Spleen (tissue), 11 donors: ENCODE measurements around the gene ROGDI. TPM values are rescaled to one million over a fixed set of nuclear protein-coding genes. Genes with fewer than 3 reads are reported as not detected.
A peak's percentile ranks its signal among the peaks of the same experiment; 100 is the strongest.

Experiments used
- DNase-seq: peaks from one replicate; pipeline ENCODE4 v3.0.0-alpha.2; 2020
- H3K27ac ChIP-seq, 8 donors: fragments of 200-600 bp; sonication (generic) in 7 of 8; 1 replicate in 4 of 8; 2 replicates in 4 of 8; pipeline versions ENCODE4 v1.5.0 to v1.8.0; 2016 to 2021; ENCODE audit warnings: inconsistent platforms in 4 of 8, mild to moderate bottlenecking in 4 of 8, moderate library complexity in 1 of 8
- H3K27me3 ChIP-seq, 7 donors: fragments of 200-600 bp; sonication (generic) in 6 of 7; replicated peaks in 1 of 7; 1 replicate in 4 of 7; 2 replicates in 3 of 7; pipeline versions ENCODE4 v1.5.0 to v1.8.0; 2016 to 2021; ENCODE audit warnings: inconsistent platforms in 3 of 7, mild to moderate bottlenecking in 1 of 7
- H3K36me3 ChIP-seq, 6 donors: fragments of 200-600 bp; sonication (generic) in 5 of 6; 1 replicate in 4 of 6; 2 replicates in 2 of 6; pipeline versions ENCODE4 v1.5.0 to v1.8.0; 2016 to 2021; ENCODE audit warnings: inconsistent platforms in 2 of 6
- H3K4me1 ChIP-seq, 6 donors: fragments of 200-600 bp; sonication (generic) in 5 of 6; 1 replicate in 3 of 6; 2 replicates in 3 of 6; pipeline versions ENCODE4 v1.5.0 to v1.8.0; 2016 to 2021; ENCODE audit warnings: inconsistent platforms in 3 of 6
- H3K4me3 ChIP-seq, 8 donors: fragments of 200-600 bp; sonication (generic) in 7 of 8; 1 replicate in 4 of 8; 2 replicates in 4 of 8; pipeline versions ENCODE4 v1.5.0 to v1.8.0; 2016 to 2021; ENCODE audit warnings: inconsistent platforms in 4 of 8, mild to moderate bottlenecking in 4 of 8, moderate library complexity in 2 of 8
- H3K9me3 ChIP-seq, 8 donors: fragments of 200-600 bp; sonication (generic) in 7 of 8; 1 replicate in 4 of 8; 2 replicates in 4 of 8; pipeline versions ENCODE4 v1.5.0 to v1.8.0; 2016 to 2021; ENCODE audit warnings: inconsistent platforms in 4 of 8
- CTCF ChIP-seq, 11 experiments: fragments of 200-600 bp in 7 of 11; fragments of 450-650 bp in 4 of 11; sonication (generic) in 4 of 11; IDR thresholded peaks in 8 of 11; conservative IDR thresholded peaks in 3 of 11; 1 replicate in 7 of 11; 2 replicates in 4 of 11; pipeline versions ENCODE4 v1.4.0 to v1.8.0; 2016 to 2021; ENCODE audit warnings: antibody characterized with exemption in 11 of 11, inconsistent platforms in 4 of 11, mild to moderate bottlenecking in 1 of 11
- POLR2A ChIP-seq, 3 donors: fragments of 450-650 bp; IDR thresholded peaks; one replicate each; pipeline ENCODE4 v1.5.1; 2017; ENCODE audit warnings: antibody characterized with exemption in 3 of 3, mild to moderate bottlenecking in 1 of 3
- POLR2AphosphoS5 ChIP-seq, 3 donors: sonication (generic); formaldehyde crosslinking; IDR thresholded peaks; one replicate each; pipeline ENCODE4 v1.5.1; 2017; ENCODE audit warnings: antibody characterized with exemption in 3 of 3
- WGBS, 5 donors: extraction: QIAGEN DNeasy Blood & Tissue Kit in 3 of 5; methylation state at CpG; one replicate each; pipeline versions ENCODE4 v1.1.5 to v1.1.7; 2013 to 2018; 5-methylcytosine and 5-hydroxymethylcytosine counted together
- intact Hi-C: fragments of 100-400 bp; cut with DNase I; formaldehyde crosslinking; loops from one replicate; pipeline ENCODE4 v1.15.0; 2023; ENCODE audit warnings: low total_unique reads
- polyA plus RNA-seq, 3 donors: library from polyadenylated mRNA; stranded (reverse); fragments of 200-250 nt; gene quantifications; one replicate each; pipeline ENCODE4 v1.2.1, GENCODE V29; 2013
- total RNA-seq, 7 donors: library from RNA; depleted of rRNA in 3 of 7; stranded (reverse); fragments of >200 nt in 3 of 7; fragmentation: NEBNext Ultra II Directional in 4 of 7; extraction: Animal tissue kit (Norgen Biotek cat#: 25700) in 4 of 7; gene quantifications; one replicate each; pipeline versions ENCODE4 v1.1.0 to v1.2.1, GENCODE V29; 2016 to 2021
- donor health status: healthy with polysubstance abuse.
- donor health status: DM: no; HTN: no; CAD: no; lungs with moderate emphysema.
- donor health status: DM: no; HTN: no; CAD: no.
- donor health status: Bipolar disorder and iron deficiency.
- donor health status: healthy.
- donor health status: DM: no; HTN: no; CAD: no.
- donor health status: DM: yes; HTN: yes; CAD: no.

ROGDI gene
- total and polyA plus RNA-seq, 10 donors, result 24.6 to 47.5 (median 31.9) TPM

DNA sequence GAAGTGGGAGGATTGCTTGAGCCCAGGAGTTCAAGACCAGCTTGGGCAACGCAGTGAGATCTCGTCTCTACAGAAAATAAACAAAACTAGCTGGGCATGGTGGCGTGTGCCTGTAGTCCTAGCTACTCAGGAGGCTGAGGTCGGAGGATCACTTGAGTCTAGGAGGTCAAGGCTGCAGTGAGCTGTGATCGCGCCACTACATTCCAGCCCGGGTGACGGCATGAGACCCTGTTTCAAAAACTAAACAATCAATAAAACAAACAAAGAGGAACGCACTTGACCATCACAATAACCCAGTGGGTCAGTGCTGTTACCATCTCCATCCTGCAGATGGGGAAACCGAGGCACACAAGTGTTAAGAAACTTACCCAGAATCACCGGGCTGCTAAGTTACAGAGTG is 49.2 kb downstream of the ROGDI start:
- H3K4me1 ChIP-seq, result peaks cover 0 to 10% (median 2%) of the 10 kb centered on the region in 6 donors
- peaks cover 4 to 100% (median 80%) of the 10 kb centered on the region in 6 donors for H3K36me3 ChIP-seq
- WGBS, 5 donors, result 92 to 95% (median 94%) methylated on average over 11 of the region's 11 CpGs
- no peak overlapping the region for H3K27ac ChIP-seq
- no peaks in the 10 kb centered on the region for H3K27me3 ChIP-seq
- TF ChIP-seq CTCF (IDR thresholded peaks at IDR 0.05 in 8 of 11, conservative IDR thresholded peaks at IDR 0.05 in 3 of 11) (no peak), POLR2AphosphoS5 (IDR thresholded peaks at IDR 0.05) (no peak), POLR2A (IDR thresholded peaks at IDR 0.05) (no peak)
- peaks cover 0 to 13% (median 5%) of the 10 kb centered on the region in 8 donors for H3K9me3 ChIP-seq
- no peak for DNase-seq
- H3K4me3 ChIP-seq, result no peak overlapping the region
- intact Hi-C loops, result no loop called here

DNA sequence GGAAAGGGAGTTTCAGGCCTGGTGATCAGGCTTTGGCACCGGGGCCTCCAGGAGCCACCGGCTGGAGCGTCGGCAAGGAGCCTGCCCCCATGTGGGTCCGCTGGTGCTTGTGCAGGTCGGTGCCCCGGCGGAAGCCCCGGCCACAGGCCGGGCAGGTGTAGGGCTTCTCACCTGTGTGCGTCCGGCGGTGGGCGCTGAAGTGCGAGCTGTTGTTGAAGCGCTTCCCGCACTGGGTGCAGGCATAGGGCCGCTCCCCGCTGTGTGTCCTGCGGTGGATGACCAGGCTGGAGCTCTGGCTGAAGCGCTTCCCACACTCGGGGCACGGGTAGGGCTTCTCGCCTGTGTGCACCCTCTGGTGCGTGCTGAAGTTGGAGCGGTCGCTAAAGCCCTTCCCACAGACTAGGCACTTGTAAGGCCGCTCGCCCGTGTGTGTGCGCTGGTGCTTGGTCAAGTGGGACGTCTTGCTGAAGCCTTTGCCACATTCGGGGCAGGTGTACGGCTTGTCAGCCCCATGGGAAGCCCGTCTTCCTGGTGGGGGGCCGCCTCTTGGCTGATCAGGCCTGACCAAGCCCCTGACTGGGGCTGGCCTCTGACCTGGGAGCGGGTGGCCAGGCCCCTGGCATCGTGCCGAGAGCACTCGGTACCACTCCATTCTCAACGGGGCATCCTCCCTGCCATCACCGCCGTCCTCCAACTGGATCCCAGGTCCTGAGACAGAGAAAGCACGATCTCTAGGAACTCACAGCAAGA is 49.9 kb downstream of the ROGDI start:
- H3K27me3 ChIP-seq, result no peaks in the 10 kb centered on the region
- peaks cover 0 to 13% (median 5%) of the 10 kb centered on the region in 8 donors for H3K9me3 ChIP-seq
- H3K4me3 ChIP-seq, result no peak overlapping the region
- H3K27ac ChIP-seq, result no peak overlapping the region
- H3K36me3 ChIP-seq, result peaks cover 4 to 93% (median 74%) of the 10 kb centered on the region in 6 donors
- peaks cover 0 to 17% (median 6%) of the 10 kb centered on the region in 6 donors for H3K4me1 ChIP-seq
- intact Hi-C loops, result no loop called here
- TF ChIP-seq POLR2AphosphoS5 (IDR thresholded peaks at IDR 0.05) (peak in 1 of 3 donors; percentile 19), POLR2A (IDR thresholded peaks at IDR 0.05) (no peak), CTCF (IDR thresholded peaks at IDR 0.05 in 8 of 11, conservative IDR thresholded peaks at IDR 0.05 in 3 of 11) (no peak)
- DNase-seq, result no peak
- 85 to 91% (median 90%) methylated on average over 20 to 44 of the region's 44 CpGs for WGBS, 5 donors

DNA sequence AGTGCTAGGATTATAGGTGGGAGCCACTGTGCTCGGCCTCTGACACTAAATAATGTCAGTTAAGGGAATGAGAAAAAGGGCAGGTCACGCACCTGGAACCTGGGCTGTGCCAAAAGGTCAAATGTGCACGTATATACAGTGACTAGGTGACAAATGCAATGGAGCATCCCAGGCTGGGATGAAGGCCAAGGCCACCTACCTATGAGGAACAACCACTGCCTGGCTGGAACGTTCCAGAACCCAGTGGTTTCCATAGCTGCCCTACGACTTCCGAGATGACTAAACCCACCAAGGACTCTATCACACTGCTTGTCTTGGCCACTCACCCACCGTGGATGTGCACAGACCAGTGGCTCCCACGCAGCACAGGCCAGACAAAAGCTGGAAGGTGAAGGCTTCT is 51.5 kb downstream of the ROGDI start:
- peaks cover 0 to 13% (median 5%) of the 10 kb centered on the region in 8 donors for H3K9me3 ChIP-seq
- H3K36me3 ChIP-seq, result peaks cover 4 to 77% (median 63%) of the 10 kb centered on the region in 6 donors
- H3K4me3 ChIP-seq, result no peak overlapping the region
- no peaks in the 10 kb centered on the region for H3K27me3 ChIP-seq
- H3K4me1 ChIP-seq, result peaks cover 0 to 32% (median 10%) of the 10 kb centered on the region in 6 donors
- intact Hi-C loops, result no loop called here
- TF ChIP-seq POLR2AphosphoS5 (IDR thresholded peaks at IDR 0.05) (no peak), CTCF (IDR thresholded peaks at IDR 0.05 in 8 of 11, conservative IDR thresholded peaks at IDR 0.05 in 3 of 11) (no peak), POLR2A (IDR thresholded peaks at IDR 0.05) (no peak)
- no peak overlapping the region for H3K27ac ChIP-seq
- DNase-seq, result no peak
- 84 to 92% (median 88%) methylated on average over 8 of the region's 8 CpGs for WGBS, 5 donors

DNA sequence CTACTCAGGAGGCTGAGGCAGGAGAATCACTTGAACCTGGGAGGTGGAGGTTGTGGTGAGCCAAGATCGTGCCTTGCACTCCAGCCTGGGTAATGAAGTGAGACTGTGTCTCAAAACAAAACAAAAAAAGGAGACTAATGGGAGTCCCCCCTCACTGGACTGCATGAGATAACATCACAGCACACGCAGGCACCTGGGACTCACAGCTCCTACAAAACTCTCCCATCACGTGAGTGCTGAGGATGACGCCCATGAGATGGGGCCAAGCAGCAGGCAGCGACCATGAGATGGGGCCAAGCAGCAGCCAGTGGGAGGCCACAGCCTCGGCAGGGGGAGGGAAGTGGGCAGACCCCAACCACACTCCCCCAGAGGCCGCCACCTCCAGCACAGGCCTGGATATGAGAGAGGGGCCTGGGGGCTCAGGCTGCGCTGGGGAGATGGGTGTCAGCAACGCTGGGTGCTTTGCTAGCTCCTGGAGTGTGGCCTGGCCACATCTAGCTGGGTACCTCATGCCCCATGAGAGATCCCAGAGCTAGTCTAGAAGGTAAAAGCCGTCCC is 52.7 kb downstream of the ROGDI start:
- Histone ChIP-seq H3K4me3 (no peak overlapping the region), H3K27me3 (no peaks in the 10 kb centered on the region), H3K9me3 (peaks cover 0 to 3% (median 2%) of the 10 kb centered on the region in 8 donors), H3K4me1 (peaks cover 0 to 32% (median 10%) of the 10 kb centered on the region in 6 donors), H3K36me3 (peaks cover 4 to 65% (median 53%) of the 10 kb centered on the region in 6 donors), H3K27ac (no peak overlapping the region)
- DNase-seq, result no peak
- intact Hi-C loops, result no loop called here
- 82 to 93% (median 88%) methylated on average over 10 of the region's 10 CpGs for WGBS, 5 donors
- peak in 1 of 3 donors; percentile 13 for TF ChIP-seq POLR2AphosphoS5 (IDR thresholded peaks at IDR 0.05)
- no peak for TF ChIP-seq POLR2A (IDR thresholded peaks at IDR 0.05)
